ENCODE results near the gene FOXP3. TPM values are rescaled to one million over a fixed set of nuclear protein-coding genes. Genes with fewer than 3 reads are reported as not detected.

Gene FOXP3
- total and polyA plus RNA-seq, 2 experiments from 2014 or later, result 0.11 to 0.28 TPM

GRCh38 chrX:49226946-49227345, 37.6 kb downstream of the FOXP3 start:
- no peaks in the 10 kb centered on the region for H3K9me2 ChIP-seq (ENCODE audit: insufficient read depth)
- no peaks in the 10 kb centered on the region for H3K36me3 ChIP-seq (ENCODE audit: insufficient read depth)
- peaks cover 10% of the 10 kb centered on the region; the same call in 2 of the 3 replicates for H3K4me1 Mint-ChIP-seq
- no peak overlapping the region for H2AFZ ChIP-seq
- H3K27me3 Mint-ChIP-seq (ENCODE audit: insufficient read depth, low read depth, poor library complexity), result peaks cover 13% of the 10 kb centered on the region
- H3K9me3 Mint-ChIP-seq, result no peaks in the 10 kb centered on the region
- TF ChIP-seq ZNF114 (CRISPR knock-in tag; IDR thresholded peaks at IDR 0.05) (no peak), EZH2 (IDR thresholded peaks at IDR 0.05; ENCODE audit: low read depth, unreplicated experiment) (no peak), NANOG (IDR thresholded peaks at IDR 0.05; ENCODE audit: borderline replicate concordance) (no peak), ETS1 (IDR thresholded peaks at IDR 0.05) (no peak)
- H3K27me3 ChIP-seq (ENCODE audit: insufficient read depth), result no peaks in the 10 kb centered on the region
- ATAC-seq, result no peak
- no peak overlapping the region for H3K4me3 ChIP-seq
- no peak overlapping the region for H3K4me2 ChIP-seq
- H3K27ac ChIP-seq (ENCODE audit: low read depth), result no peak overlapping the region
- H3K36me3 Mint-ChIP-seq (ENCODE audit: low read depth), result no peaks in the 10 kb centered on the region; the same call in 2 of the 3 replicates
- no peaks in the 10 kb centered on the region for H4K20me1 ChIP-seq (replicated peaks; ENCODE audit: insufficient read depth)
- no peak overlapping the region for H3K27ac Mint-ChIP-seq
- H3K4me3 Mint-ChIP-seq, result no peak overlapping the region
- no peaks in the 10 kb centered on the region for H3F3A ChIP-seq (replicated peaks; ENCODE audit: low read depth)
- no peak for DNase-seq (ENCODE audit: low spot score)
- no peaks in the 10 kb centered on the region for H3K4me1 ChIP-seq (ENCODE audit: insufficient read depth)
- H3K79me2 ChIP-seq (replicated peaks; ENCODE audit: insufficient read depth), result no peaks in the 10 kb centered on the region

- H3K4me2 ChIP-seq, result no peak overlapping the region
- H3K9me2 ChIP-seq (ENCODE audit: insufficient read depth), result no peaks in the 10 kb centered on the region
- no peaks in the 10 kb centered on the region for H3K36me3 ChIP-seq (ENCODE audit: insufficient read depth)
- no peaks in the 10 kb centered on the region for H3K79me2 ChIP-seq (replicated peaks; ENCODE audit: insufficient read depth)
- H3F3A ChIP-seq (replicated peaks; ENCODE audit: low read depth), result no peaks in the 10 kb centered on the region
- no peak overlapping the region for H3K27ac ChIP-seq (ENCODE audit: low read depth)
- no peaks in the 10 kb centered on the region for H3K4me1 ChIP-seq (ENCODE audit: insufficient read depth)
- Mint-ChIP-seq H3K36me3 (ENCODE audit: low read depth) (no peaks in the 10 kb centered on the region; the same call in 2 of the 3 replicates), H3K27ac (no peak overlapping the region), H3K9me3 (no peaks in the 10 kb centered on the region), H3K4me1 (peaks cover 6% of the 10 kb centered on the region; the same call in 2 of the 3 replicates), H3K4me3 (no peak overlapping the region), H3K27me3 (ENCODE audit: insufficient read depth, low read depth, poor library complexity) (peaks cover 13% of the 10 kb centered on the region)
- DNase-seq (ENCODE audit: low spot score), result no peak
- H3K27me3 ChIP-seq (ENCODE audit: insufficient read depth), result no peaks in the 10 kb centered on the region
- H3K4me3 ChIP-seq, result no peak overlapping the region
- no peak overlapping the region for H2AFZ ChIP-seq
- ATAC-seq, result no peak
- TF ChIP-seq EZH2 (IDR thresholded peaks at IDR 0.05; ENCODE audit: low read depth, unreplicated experiment), result no peak
- no peak for TF ChIP-seq JUNB (IDR thresholded peaks at IDR 0.05; ENCODE audit: unreplicated experiment)
- no peak for TF ChIP-seq POLR2AphosphoS5 (IDR thresholded peaks at IDR 0.05; ENCODE audit: low read depth)
- no peak for TF ChIP-seq STAT1 (IDR thresholded peaks at IDR 0.05; ENCODE audit: unreplicated experiment)
- TF ChIP-seq REST (IDR thresholded peaks at IDR 0.05; ENCODE audit: unreplicated experiment), result no peak
- TF ChIP-seq ZNF114 (CRISPR knock-in tag; IDR thresholded peaks at IDR 0.05), result no peak
- TF ChIP-seq ZNF331 (CRISPR knock-in tag; IDR thresholded peaks at IDR 0.05; ENCODE audit: low read depth), result no peak
- TF ChIP-seq CREB1 (CRISPR knock-in tag; IDR thresholded peaks at IDR 0.05; ENCODE audit: low read depth), result no peak
- TF ChIP-seq ZNF462 (CRISPR knock-in tag; IDR thresholded peaks at IDR 0.05), result no peak
- TF ChIP-seq NANOG (IDR thresholded peaks at IDR 0.05; ENCODE audit: borderline replicate concordance), result no peak
- no peaks in the 10 kb centered on the region for H4K20me1 ChIP-seq (replicated peaks; ENCODE audit: insufficient read depth)
These were observed 38.7 kb downstream of the FOXP3 start for GRCh38 chrX:49225858-49226257.
